Colonic mucosa (tissue), 4 donors: ENCODE results near the gene TPD52L2. TPM values are rescaled to one million over a fixed set of nuclear protein-coding genes. Genes with fewer than 3 reads are reported as not detected.

Experiments
- DNase-seq: peaks from one replicate; pipeline ENCODE4 v3.0.0-alpha.2; 2020
- H3K27ac ChIP-seq: fragments of 200-600 bp; one replicate; pipeline ENCODE4 v1.8.0; 2021
- H3K27me3 ChIP-seq: fragments of 200-600 bp; one replicate; pipeline ENCODE4 v1.8.0; 2021
- H3K36me3 ChIP-seq: fragments of 200-600 bp; one replicate; pipeline ENCODE4 v1.8.0; 2021
- H3K4me1 ChIP-seq: fragments of 200-600 bp; one replicate; pipeline ENCODE4 v1.8.0; 2021; ENCODE audit warnings: mild to moderate bottlenecking
- H3K4me3 ChIP-seq: fragments of 200-600 bp; one replicate; pipeline ENCODE4 v1.8.0; 2021
- H3K9ac ChIP-seq, 2 donors: one replicate each; pipeline ENCODE4 v1.7.0; 2013; ENCODE audit warnings: control low read depth in 2 of 2, low read depth in 2 of 2, low read length in 2 of 2
- H3K9me3 ChIP-seq: fragments of 200-600 bp; one replicate; pipeline ENCODE4 v1.8.0; 2021
- intact Hi-C: fragments of 100-400 bp; cut with DNase I; formaldehyde crosslinking; loops from one replicate; pipeline ENCODE4 v1.14.1; 2022
- total RNA-seq, 2 donors: library from RNA; stranded (reverse); fragmentation: NEBNext Ultra II Directional in 1 of 2; extraction: Animal tissue kit (Norgen Biotek cat#: 25700) in 1 of 2; gene quantifications; one replicate each; pipeline ENCODE4 v1.2.1, GENCODE V29; 2021
- TF ChIP-seq, protein P1 (sequence below): fragments of 200-600 bp; IDR thresholded peaks from one replicate; pipeline ENCODE4 v1.8.0; 2022; ENCODE audit warnings: antibody characterized with exemption, mild to moderate bottlenecking
- donor health status: healthy.
- donor health status: DM: no; HTN: no; CAD: no.
- donor health status: DM: no; HTN: no; CAD: no.

Gene TPD52L2
- total RNA-seq, 2 donors from 2014 or later = 54.0 to 66.1 TPM

DNA sequence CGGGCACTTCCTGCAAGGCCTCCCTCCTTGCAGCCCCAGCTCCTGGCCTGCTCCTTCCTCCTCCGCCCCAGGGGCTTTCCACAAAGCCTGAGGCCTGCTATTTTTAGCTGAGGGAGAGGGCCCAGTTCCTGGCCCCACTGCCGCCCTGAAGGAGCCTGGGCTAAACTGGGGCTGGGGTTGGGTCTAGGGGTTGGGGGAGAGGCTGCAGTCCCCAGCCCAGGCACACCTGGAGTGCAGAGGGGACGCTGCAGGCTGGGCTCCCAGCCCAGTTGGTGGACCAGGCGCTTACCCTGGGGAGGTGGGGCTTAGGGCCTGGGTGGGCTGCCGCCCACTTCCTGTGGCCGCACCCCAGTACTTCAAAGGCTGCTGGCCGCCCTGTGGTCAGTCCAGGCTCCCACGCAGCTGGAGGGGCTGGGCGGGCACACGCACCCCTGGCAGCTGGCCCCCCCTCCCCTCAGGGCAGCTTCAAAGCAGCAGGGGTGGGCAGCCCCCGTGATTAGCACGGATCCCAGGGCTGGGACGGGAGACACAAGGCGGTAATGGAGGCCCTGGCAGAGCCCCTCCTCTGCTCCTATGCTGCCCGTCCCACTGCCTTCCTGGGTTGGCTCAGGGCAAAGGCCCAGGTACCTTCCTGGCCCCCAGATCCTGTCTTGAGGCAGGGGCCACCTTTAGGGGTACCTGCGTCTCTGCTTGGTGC, 10.9 kb upstream of the TPD52L2 start:
- Histone ChIP-seq H3K27ac (peak overlapping the region; percentile 47), H3K4me1 (peaks cover 8% of the 10 kb centered on the region), H3K9ac (peak overlapping the region in 1 of 2 donors; percentile 56), H3K36me3 (no peaks in the 10 kb centered on the region), H3K4me3 (no peak overlapping the region), H3K27me3 (peaks cover 26% of the 10 kb centered on the region), H3K9me3 (no peaks in the 10 kb centered on the region)
- intact Hi-C loops = no loop called here
- peak; percentile 23 for DNase-seq
- TF ChIP-seq, protein P1, sequence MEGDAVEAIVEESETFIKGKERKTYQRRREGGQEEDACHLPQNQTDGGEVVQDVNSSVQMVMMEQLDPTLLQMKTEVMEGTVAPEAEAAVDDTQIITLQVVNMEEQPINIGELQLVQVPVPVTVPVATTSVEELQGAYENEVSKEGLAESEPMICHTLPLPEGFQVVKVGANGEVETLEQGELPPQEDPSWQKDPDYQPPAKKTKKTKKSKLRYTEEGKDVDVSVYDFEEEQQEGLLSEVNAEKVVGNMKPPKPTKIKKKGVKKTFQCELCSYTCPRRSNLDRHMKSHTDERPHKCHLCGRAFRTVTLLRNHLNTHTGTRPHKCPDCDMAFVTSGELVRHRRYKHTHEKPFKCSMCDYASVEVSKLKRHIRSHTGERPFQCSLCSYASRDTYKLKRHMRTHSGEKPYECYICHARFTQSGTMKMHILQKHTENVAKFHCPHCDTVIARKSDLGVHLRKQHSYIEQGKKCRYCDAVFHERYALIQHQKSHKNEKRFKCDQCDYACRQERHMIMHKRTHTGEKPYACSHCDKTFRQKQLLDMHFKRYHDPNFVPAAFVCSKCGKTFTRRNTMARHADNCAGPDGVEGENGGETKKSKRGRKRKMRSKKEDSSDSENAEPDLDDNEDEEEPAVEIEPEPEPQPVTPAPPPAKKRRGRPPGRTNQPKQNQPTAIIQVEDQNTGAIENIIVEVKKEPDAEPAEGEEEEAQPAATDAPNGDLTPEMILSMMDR = no peak

DNA sequence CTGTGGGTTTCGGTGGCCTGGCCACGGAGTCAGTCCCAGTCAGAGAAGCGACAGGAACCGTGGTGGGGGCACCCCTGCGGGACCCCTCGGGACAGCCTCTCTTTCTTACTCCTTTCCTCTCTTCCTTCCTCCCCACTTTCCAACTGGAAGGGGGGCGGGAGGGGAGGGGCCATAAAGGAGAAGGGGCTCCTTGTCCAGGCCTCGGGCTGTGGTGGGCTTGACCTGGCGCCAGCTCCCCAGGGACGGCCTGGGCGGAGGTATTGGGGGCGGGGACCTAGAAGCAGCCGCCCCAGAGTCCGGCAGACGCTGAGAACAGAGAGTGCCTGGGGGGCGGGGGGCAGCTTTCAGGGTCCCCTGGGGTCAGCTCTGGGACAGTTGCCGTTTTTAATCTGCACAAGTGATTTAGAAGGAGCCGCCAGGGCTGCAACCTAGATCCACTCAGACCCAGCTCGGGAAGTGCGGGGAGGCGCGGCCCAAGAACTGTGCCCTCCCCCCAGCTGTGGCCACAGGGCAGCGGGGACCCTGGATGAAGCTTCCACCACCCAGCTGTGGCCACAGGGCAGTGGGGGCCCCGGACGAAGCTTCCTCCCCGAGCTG, 10.2 kb upstream of the TPD52L2 start:
- TF ChIP-seq, protein P1 = no peak
- H3K27ac ChIP-seq = peak overlapping the region; percentile 47
- intact Hi-C loops = no loop called here
- no peaks in the 10 kb centered on the region for H3K9me3 ChIP-seq
- peaks cover 8% of the 10 kb centered on the region for H3K4me1 ChIP-seq
- no peaks in the 10 kb centered on the region for H3K36me3 ChIP-seq
- DNase-seq = no peak
- peaks cover 26% of the 10 kb centered on the region for H3K27me3 ChIP-seq
- H3K4me3 ChIP-seq = no peak overlapping the region
- peak overlapping the region in 1 of 2 donors; percentile 56 for H3K9ac ChIP-seq

DNA sequence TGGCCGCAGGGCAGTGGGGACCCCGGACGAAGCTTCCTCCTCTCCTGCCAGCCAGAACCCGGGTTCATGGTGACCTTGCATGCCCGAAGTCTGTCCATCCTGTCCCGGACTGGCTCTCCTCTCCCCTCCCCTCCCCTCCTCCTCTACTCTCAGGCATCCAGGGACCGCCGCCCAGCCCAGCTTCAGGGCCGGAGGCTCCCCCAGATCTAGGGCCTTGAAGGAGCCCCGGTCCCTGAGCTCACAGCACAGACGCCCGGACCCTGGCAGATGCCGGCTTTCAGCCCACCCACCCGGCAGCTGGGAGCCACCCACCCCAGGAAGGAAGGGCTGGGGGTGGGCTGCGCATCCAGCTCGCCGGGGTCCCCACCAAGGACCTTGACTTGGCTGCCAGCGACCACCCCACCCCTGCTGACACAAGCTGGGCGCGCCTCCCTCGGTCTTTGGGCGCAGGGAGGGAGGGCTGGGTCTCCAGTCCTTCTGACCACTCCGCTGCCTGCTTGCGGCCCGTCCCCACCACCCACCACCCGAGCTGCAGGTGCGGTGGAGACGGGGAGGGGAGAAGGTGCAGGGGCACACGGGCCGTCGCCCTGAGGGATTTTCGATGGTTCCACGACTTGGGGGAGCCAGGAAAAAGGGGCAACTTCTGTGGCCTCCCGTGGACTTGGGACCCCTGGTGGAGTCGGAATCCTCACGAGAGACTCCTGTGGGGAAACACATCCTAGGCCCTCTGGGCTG, 9.5 kb upstream of the TPD52L2 start:
- Histone ChIP-seq H3K9me3 (no peaks in the 10 kb centered on the region), H3K4me1 (peaks cover 8% of the 10 kb centered on the region), H3K9ac (peak overlapping the region in 1 of 2 donors; percentile 56), H3K27me3 (peaks cover 26% of the 10 kb centered on the region), H3K36me3 (no peaks in the 10 kb centered on the region), H3K27ac (no peak overlapping the region), H3K4me3 (no peak overlapping the region)
- TF ChIP-seq, protein P1 = no peak
- intact Hi-C loops = no loop called here
- DNase-seq = no peak

DNA sequence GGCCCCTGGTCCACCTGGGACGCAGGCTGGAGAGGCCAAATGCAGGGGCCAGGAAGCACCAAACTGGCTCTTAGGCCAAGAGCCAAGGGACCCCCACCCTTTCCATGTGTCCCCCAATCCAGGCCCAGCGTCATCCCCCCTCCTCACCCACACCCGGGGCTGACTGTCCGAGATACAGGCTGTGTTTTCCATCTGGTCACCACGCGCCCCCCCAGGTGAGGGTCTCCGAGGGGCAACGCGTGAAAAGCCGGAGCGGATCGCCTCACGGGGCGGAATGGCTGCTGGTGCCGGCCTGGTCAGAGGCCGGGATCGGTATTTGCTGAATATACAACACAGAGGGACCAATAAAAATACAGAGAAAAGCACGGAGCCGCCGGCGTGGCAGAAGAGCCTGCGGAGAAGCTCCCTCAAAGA, 9.0 kb upstream of the TPD52L2 start:
- H3K9ac ChIP-seq = no peak overlapping the region
- H3K36me3 ChIP-seq = no peaks in the 10 kb centered on the region
- no peak overlapping the region for H3K27ac ChIP-seq
- TF ChIP-seq, protein P1 = no peak
- peaks cover 8% of the 10 kb centered on the region for H3K4me1 ChIP-seq
- no peak overlapping the region for H3K4me3 ChIP-seq
- intact Hi-C loops = no loop called here
- H3K9me3 ChIP-seq = no peaks in the 10 kb centered on the region
- no peak for DNase-seq
- peaks cover 26% of the 10 kb centered on the region for H3K27me3 ChIP-seq

DNA sequence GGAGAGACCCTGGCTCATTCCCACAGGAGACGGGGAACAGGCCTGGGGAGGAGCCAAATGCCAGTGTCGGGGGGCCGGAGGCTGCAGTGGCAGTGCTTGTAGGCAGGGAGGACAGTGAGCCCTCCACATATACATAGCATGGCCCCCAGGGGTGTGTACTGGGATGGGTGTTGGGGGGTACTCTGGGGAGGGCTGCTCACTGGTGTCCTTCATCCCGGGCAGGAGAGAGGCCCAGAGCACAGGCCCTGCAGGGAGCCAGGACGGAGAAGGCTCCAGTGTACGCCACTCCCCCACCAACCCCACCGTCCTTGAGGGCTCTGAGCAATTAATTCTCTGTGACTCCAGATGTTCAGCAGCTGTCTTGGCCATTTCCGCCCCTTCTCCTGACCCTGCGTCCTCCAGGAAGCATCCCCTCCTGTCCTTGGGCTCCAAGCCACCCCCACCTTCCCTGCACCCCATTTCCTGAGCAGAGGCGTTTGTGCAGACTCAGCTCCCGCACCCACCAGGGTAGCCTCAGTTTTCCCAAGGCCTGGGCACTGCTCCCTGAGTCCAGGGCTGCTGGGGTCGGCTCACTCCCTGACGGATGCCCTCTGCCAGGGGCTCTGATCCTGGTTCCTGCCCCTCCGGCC, 7.2 kb upstream of the TPD52L2 start:
- H3K4me1 ChIP-seq = peaks cover 8% of the 10 kb centered on the region
- peak overlapping the region; percentile 48 for H3K27ac ChIP-seq
- H3K4me3 ChIP-seq = no peak overlapping the region
- no peaks in the 10 kb centered on the region for H3K9me3 ChIP-seq
- peaks cover 26% of the 10 kb centered on the region for H3K27me3 ChIP-seq
- intact Hi-C loops = no loop called here
- TF ChIP-seq, protein P1 = no peak
- H3K9ac ChIP-seq = peak overlapping the region in 1 of 2 donors; percentile 33
- no peaks in the 10 kb centered on the region for H3K36me3 ChIP-seq
- no peak for DNase-seq
